ENCODE results near the gene S100P. TPM values are rescaled to one million over a fixed set of nuclear protein-coding genes. Genes with fewer than 3 reads are reported as not detected.

Gene S100P
- total and polyA plus RNA-seq, 5 donors from 2014 or later, result 1.2 to 4.1 (median 1.5) TPM; not detected in 2

DNA sequence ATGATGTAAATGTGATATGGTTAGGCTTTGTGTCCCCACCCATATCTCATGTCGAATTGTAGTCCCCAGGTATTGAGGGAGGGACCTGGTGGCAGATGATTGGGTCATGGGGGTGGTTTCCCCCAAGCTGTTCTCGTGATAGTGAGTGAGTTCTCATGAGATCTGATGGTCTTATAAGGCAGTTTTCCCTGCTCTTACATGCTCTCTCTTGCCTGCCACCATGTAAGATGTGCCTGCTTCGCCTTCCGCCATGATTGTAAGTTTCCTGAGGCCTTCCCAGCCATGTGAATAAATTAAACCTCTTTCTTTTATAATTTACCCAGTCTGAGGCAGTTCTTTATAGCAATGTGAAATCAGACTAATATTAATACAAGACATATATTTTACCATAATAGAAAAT lies 46.2 kb downstream of the S100P start:
- H3K4me3 ChIP-seq (ENCODE audit: low read depth, low read length), result no peak overlapping the region
- no peaks in the 10 kb centered on the region for H3K9me3 ChIP-seq (ENCODE audit: control insufficient read depth in 2 of 2, low read length in 2 of 2)
- H3K4me1 ChIP-seq (ENCODE audit: control insufficient read depth, insufficient read depth, low read length, poor library complexity, severe bottlenecking), result peaks cover 12% of the 10 kb centered on the region
- H3K9me3 Mint-ChIP-seq, result peaks cover 0 to 6% (median 0%) of the 10 kb centered on the region in 7 donors
- H3K4me3 Mint-ChIP-seq, result no peak overlapping the region
- no peaks in the 10 kb centered on the region for H3K36me3 Mint-ChIP-seq
- peaks cover 19% of the 10 kb centered on the region for H3K27me3 Mint-ChIP-seq
- H3K27me3 ChIP-seq (ENCODE audit: control insufficient read depth, insufficient read depth, low read length), result no peaks in the 10 kb centered on the region
- H3K36me3 ChIP-seq (ENCODE audit: control insufficient read depth, insufficient read depth, low read length), result no peaks in the 10 kb centered on the region
- DNase-seq, result no peak
- H3K27ac Mint-ChIP-seq, result no peak overlapping the region
- ATAC-seq (ENCODE audit: low read depth in 2 of 2), result no peak
- no peak overlapping the region for H3K27ac ChIP-seq (ENCODE audit: insufficient read depth, low read length, poor library complexity, severe bottlenecking)
- H3K4me1 Mint-ChIP-seq, result peaks cover 0 to 7% (median 0%) of the 10 kb centered on the region in 4 donors

DNA sequence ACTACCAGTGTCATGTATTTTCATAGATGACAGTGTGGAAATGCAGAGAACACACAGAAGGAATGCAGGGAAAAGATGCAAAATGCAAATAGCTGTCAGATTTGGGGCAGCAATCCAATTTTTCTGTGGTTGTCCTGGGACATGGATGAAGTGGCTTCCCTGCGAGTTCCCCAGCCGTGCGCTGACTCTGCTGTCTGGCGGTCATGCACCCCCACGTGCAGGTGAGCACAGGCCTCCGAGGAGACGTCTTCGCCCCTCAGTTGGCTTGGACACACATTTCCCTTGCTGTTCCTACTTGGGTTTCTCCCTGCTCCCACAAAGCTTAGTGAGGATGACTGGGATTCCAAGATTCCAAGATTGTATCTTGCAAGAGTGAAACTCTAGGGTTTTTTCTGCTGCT lies 46.7 kb downstream of the S100P start:
- Histone ChIP-seq H3K27me3 (ENCODE audit: control insufficient read depth, insufficient read depth, low read length) (no peaks in the 10 kb centered on the region), H3K4me3 (ENCODE audit: low read depth, low read length) (no peak overlapping the region), H3K27ac (ENCODE audit: insufficient read depth, low read length, poor library complexity, severe bottlenecking) (no peak overlapping the region), H3K36me3 (ENCODE audit: control insufficient read depth, insufficient read depth, low read length) (no peaks in the 10 kb centered on the region), H3K9me3 (ENCODE audit: control insufficient read depth in 2 of 2, low read length in 2 of 2) (no peaks in the 10 kb centered on the region), H3K4me1 (ENCODE audit: control insufficient read depth, insufficient read depth, low read length, poor library complexity, severe bottlenecking) (peaks cover 12% of the 10 kb centered on the region)
- H3K27ac Mint-ChIP-seq, result no peak overlapping the region
- no peak overlapping the region for H3K4me3 Mint-ChIP-seq
- ATAC-seq (ENCODE audit: low read depth in 2 of 2) (no peak), DNase-seq (no peak)
- peaks cover 17% of the 10 kb centered on the region for H3K27me3 Mint-ChIP-seq
- peaks cover 0 to 6% (median 0%) of the 10 kb centered on the region in 7 donors for H3K9me3 Mint-ChIP-seq
- H3K4me1 Mint-ChIP-seq, result peaks cover 0 to 8% (median 0%) of the 10 kb centered on the region in 4 donors
- H3K36me3 Mint-ChIP-seq, result no peaks in the 10 kb centered on the region

DNA sequence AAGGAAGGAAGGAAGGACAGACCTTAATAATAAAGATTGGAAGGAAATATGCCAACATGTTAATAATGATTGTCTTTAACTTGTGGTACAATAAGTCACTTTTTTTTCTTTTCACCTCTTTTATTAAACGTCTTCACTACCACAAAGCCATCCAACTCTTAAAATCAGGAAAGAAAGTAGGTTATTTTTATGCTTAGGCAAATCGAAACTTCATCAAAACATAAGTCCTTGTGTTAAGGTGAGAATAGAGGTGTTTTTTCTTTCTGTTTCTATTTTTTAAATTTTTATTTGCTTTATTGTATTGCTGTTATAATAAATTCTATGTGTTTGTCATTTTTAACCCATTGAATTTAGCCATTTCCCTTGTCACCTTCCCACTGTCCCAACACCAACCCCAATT lies 48.8 kb downstream of the S100P start:
- no peak overlapping the region for H3K4me3 ChIP-seq (ENCODE audit: low read depth, low read length)
- DNase-seq (peak in 1 of 3 donors; percentile 27), ATAC-seq (ENCODE audit: low read depth in 2 of 2) (no peak)
- Mint-ChIP-seq H3K4me3 (no peak overlapping the region), H3K36me3 (no peaks in the 10 kb centered on the region), H3K27ac (no peak overlapping the region), H3K9me3 (peaks cover 0 to 6% (median 0%) of the 10 kb centered on the region in 7 donors), H3K27me3 (peaks cover 14% of the 10 kb centered on the region), H3K4me1 (peaks cover 0 to 8% (median 0%) of the 10 kb centered on the region in 4 donors)
- no peaks in the 10 kb centered on the region for H3K36me3 ChIP-seq (ENCODE audit: control insufficient read depth, insufficient read depth, low read length)
- no peaks in the 10 kb centered on the region for H3K9me3 ChIP-seq (ENCODE audit: control insufficient read depth in 2 of 2, low read length in 2 of 2)
- H3K27me3 ChIP-seq (ENCODE audit: control insufficient read depth, insufficient read depth, low read length), result no peaks in the 10 kb centered on the region
- H3K4me1 ChIP-seq (ENCODE audit: control insufficient read depth, insufficient read depth, low read length, poor library complexity, severe bottlenecking), result peaks cover 12% of the 10 kb centered on the region
- no peak overlapping the region for H3K27ac ChIP-seq (ENCODE audit: insufficient read depth, low read length, poor library complexity, severe bottlenecking)

DNA sequence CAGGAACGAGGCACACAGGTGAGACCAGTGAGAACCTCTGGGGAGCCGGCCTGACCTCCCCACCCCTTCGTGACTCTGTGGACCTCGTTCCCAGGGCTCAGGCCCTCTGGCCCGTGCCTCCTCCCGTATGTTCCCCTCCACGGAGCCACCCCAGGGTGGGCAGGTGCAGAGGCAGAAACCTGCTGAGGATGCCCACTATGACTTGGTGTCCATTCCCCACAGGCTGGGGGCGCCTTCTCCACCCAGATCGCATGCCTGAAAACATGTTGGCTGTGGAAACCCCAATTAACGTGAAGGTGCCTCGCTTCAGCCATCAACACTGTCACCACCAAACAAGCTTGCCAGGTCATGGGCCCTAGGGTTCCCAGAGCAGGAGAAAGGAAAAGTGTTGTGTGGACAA lies 49.3 kb downstream of the S100P start:
- H3K36me3 Mint-ChIP-seq, result no peaks in the 10 kb centered on the region
- no peak overlapping the region for H3K4me3 Mint-ChIP-seq
- peaks cover 12% of the 10 kb centered on the region for H3K4me1 ChIP-seq (ENCODE audit: control insufficient read depth, insufficient read depth, low read length, poor library complexity, severe bottlenecking)
- no peaks in the 10 kb centered on the region for H3K9me3 ChIP-seq (ENCODE audit: control insufficient read depth in 2 of 2, low read length in 2 of 2)
- peaks cover 0 to 6% (median 0%) of the 10 kb centered on the region in 7 donors for H3K9me3 Mint-ChIP-seq
- no peak overlapping the region for H3K27ac ChIP-seq (ENCODE audit: insufficient read depth, low read length, poor library complexity, severe bottlenecking)
- H3K27me3 ChIP-seq (ENCODE audit: control insufficient read depth, insufficient read depth, low read length), result no peaks in the 10 kb centered on the region
- H3K36me3 ChIP-seq (ENCODE audit: control insufficient read depth, insufficient read depth, low read length), result no peaks in the 10 kb centered on the region
- DNase-seq, result no peak
- H3K27me3 Mint-ChIP-seq, result peaks cover 9% of the 10 kb centered on the region
- no peak overlapping the region for H3K4me3 ChIP-seq (ENCODE audit: low read depth, low read length)
- peaks cover 0 to 8% (median 0%) of the 10 kb centered on the region in 4 donors for H3K4me1 Mint-ChIP-seq
- ATAC-seq (ENCODE audit: low read depth in 2 of 2), result no peak
- no peak overlapping the region for H3K27ac Mint-ChIP-seq

Other genes starting within 250 kb of the S100P start
- gene PPP2R2C, start 221.3 kb upstream of the S100P start, total RNA-seq, result not detected
- not detected for gene PPP2R2C, start 221.3 kb upstream of the S100P start, polyA plus RNA-seq
- 43.8 TPM for gene MAN2B2, start 118.7 kb upstream of the S100P start, total RNA-seq
- gene MAN2B2, start 118.7 kb upstream of the S100P start, polyA plus RNA-seq, result 10 to 100 TPM; 15.6 to 26.1 (median 20.1) TPM
- 202 TPM for gene MRFAP1, start 53.2 kb upstream of the S100P start, total RNA-seq
- gene MRFAP1, start 53.2 kb upstream of the S100P start, polyA plus RNA-seq, result 100 to 1,000 TPM; 148 to 188 (median 180) TPM
- gene MRFAP1L1, start 16.0 kb downstream of the S100P start, total RNA-seq, result 32.6 TPM
- gene MRFAP1L1, start 16.0 kb downstream of the S100P start, polyA plus RNA-seq, result 100 to 1,000 TPM; 139 to 156 (median 150) TPM
- gene BLOC1S4, start 22.3 kb downstream of the S100P start, total RNA-seq, result 27.5 TPM
- 100 to 1,000 TPM in 1 of 4 donors, 10 to 100 TPM in 3; 81.1 to 103 (median 94.8) TPM for gene BLOC1S4, start 22.3 kb downstream of the S100P start, polyA plus RNA-seq
- 25.3 TPM for gene KIAA0232, start 88.8 kb downstream of the S100P start, total RNA-seq
- gene KIAA0232, start 88.8 kb downstream of the S100P start, polyA plus RNA-seq, result 10 to 100 TPM in 2 of 4 donors, 1 to 10 TPM in 2; 5.6 to 16.7 (median 10.8) TPM
- 67.7 TPM for gene TBC1D14, start 215.9 kb downstream of the S100P start, total RNA-seq
- gene TBC1D14, start 215.9 kb downstream of the S100P start, polyA plus RNA-seq, result 10 to 100 TPM; 46.6 to 63.0 (median 52.0) TPM

All from CD4-positive, CD25-positive, alpha-beta regulatory T cell (primary cell).